ENCODE results near the gene CDKN1A.
"Not testable (repeated sequence)": the region's sequence is repeated elsewhere in the genome, so short reads cannot be mapped to it uniquely, and the experiment has no call there.

The CDKN1A gene

GRCh38 chr6:36678488-36679042, at the start of gene CDKN1A:
CDKN1A (plus strand) TSS chr6:36678714; CDS start chr6:36684102, 5,388 bp downstream.
- peak; percentile 87 for DNase-seq

- no peak for DNase-seq
Observed at GRCh38 chr6:36629784-36630183, 48.7 kb upstream of the CDKN1A start.

- no peak for DNase-seq
Observed at GRCh38 chr6:36631326-36632011, 47.0 kb upstream of the CDKN1A start.

GRCh38 chr6:36633370-36633769, 45.1 kb upstream of the CDKN1A start:
- DNase-seq: no peak

- DNase-seq: no peak
Observed at GRCh38 chr6:36633915-36634314, 44.6 kb upstream of the CDKN1A start.

GRCh38 chr6:36634317-36635108, 44.0 kb upstream of the CDKN1A start:
- DNase-seq: no peak

- DNase-seq: no peak
Observed at GRCh38 chr6:36636283-36636682, 42.2 kb upstream of the CDKN1A start.

GRCh38 chr6:36636687-36637418, 41.7 kb upstream of the CDKN1A start:
- no peak for DNase-seq

GRCh38 chr6:36638579-36638978, 39.9 kb upstream of the CDKN1A start:
- DNase-seq: no peak

GRCh38 chr6:36639171-36639808, 39.2 kb upstream of the CDKN1A start:
- DNase-seq: no peak

- no peak for DNase-seq
Observed at GRCh38 chr6:36641543-36641942, 37.0 kb upstream of the CDKN1A start.

- DNase-seq: no peak
Observed at GRCh38 chr6:36642913-36643817, 35.3 kb upstream of the CDKN1A start.

GRCh38 chr6:36643977-36644376, 34.5 kb upstream of the CDKN1A start:
- DNase-seq: no peak

GRCh38 chr6:36649086-36649485, 29.4 kb upstream of the CDKN1A start:
- DNase-seq: no peak

- DNase-seq: no peak
Observed at GRCh38 chr6:36649701-36650484, 28.6 kb upstream of the CDKN1A start.

- DNase-seq: no peak
Observed at GRCh38 chr6:36650848-36651478, 27.6 kb upstream of the CDKN1A start.

- DNase-seq: no peak
Observed at GRCh38 chr6:36651659-36652379, 26.7 kb upstream of the CDKN1A start.

GRCh38 chr6:36654469-36654868, 24.0 kb upstream of the CDKN1A start:
- DNase-seq: not testable (repeated sequence)

GRCh38 chr6:36655085-36655724, 23.3 kb upstream of the CDKN1A start:
- DNase-seq: no peak
